Measurements from ENCODE around the gene SYPL1.

DNA sequence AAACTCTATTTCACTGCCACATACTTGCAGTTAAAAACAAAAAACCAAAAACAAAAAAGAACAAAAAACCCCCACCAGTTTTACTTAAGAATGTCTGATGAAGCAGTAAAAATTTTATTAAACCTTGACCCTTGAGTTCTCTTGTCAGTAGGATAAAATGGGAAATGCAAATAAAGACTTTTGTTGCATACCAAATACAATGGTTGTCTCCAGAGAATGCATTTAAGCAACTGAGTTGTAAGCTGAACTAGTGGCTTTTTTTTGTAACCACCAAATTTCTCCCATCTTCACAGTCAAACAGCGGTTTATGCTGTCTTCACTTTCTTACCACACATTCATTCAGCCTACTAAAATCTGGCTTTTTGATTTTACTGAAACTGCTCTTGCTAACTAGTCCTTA is 3.1 kb downstream of the SYPL1 start:
- TF ChIP-seq JUND (IDR thresholded peaks at IDR 0.05; ENCODE audit: borderline replicate concordance, low read depth, low read length) (no peak), JUND (tag; IDR thresholded peaks at IDR 0.05; ENCODE audit: borderline replicate concordance, low read depth, low read length) (no peak), USF2 (CRISPR knock-in tag; IDR thresholded peaks at IDR 0.05) (no peak), CBX8 (IDR thresholded peaks at IDR 0.05; ENCODE audit: borderline replicate concordance, extremely low read depth, low read depth, low read length, poor library complexity, severe bottlenecking) (no peak), MEF2A (IDR thresholded peaks at IDR 0.05; ENCODE audit: control insufficient read depth, low read depth, low read length) (no peak)

All from K562 (cell line).